Body of pancreas (tissue), 4 donors: Measurements from ENCODE around the gene MRPS15. TPM values are rescaled to one million over a fixed set of nuclear protein-coding genes. Genes with fewer than 3 reads are reported as not detected.

ENCODE experiments used
- ATAC-seq: fragments of 150-250 bp; one replicate; pipeline ENCODE4 v1.9.1; 2016
- DNase-seq, 4 donors: peaks; one replicate each; pipeline ENCODE4 v3.0.0-alpha.2; 2019
- H3K27ac ChIP-seq, 4 donors: fragments of 200-600 bp; sonication (generic); 1 replicate in 3 of 4; 2 replicates in 1 of 4; pipeline versions ENCODE4 v1.5.1 to v1.6.1; 2016 to 2019; ENCODE audit warnings: mild to moderate bottlenecking in 1 of 4, mixed read lengths in 1 of 4, moderate library complexity in 1 of 4
- H3K27me3 ChIP-seq, 2 donors: fragments of 200-600 bp; sonication (generic); one replicate each; pipeline ENCODE4 v1.6.0; 2016; ENCODE audit warnings: mild to moderate bottlenecking in 1 of 2
- H3K36me3 ChIP-seq, 2 donors: fragments of 200-600 bp; sonication (generic); replicated peaks in 1 of 2; 2 replicates each; pipeline ENCODE4 v1.5.1; 2016; ENCODE audit warnings: low read depth in 2 of 2; ENCODE audit not compliant: insufficient read depth in 1 of 2
- H3K4me1 ChIP-seq: fragments of 200-600 bp; sonication (generic); one replicate; pipeline ENCODE4 v1.6.0; 2016
- H3K4me3 ChIP-seq, 2 donors: fragments of 200-600 bp; sonication (generic); 1 replicate in 1 of 2; 2 replicates in 1 of 2; pipeline ENCODE4 v1.5.1; 2016 to 2019
- H3K9me3 ChIP-seq, 3 donors: fragments of 200-600 bp; sonication (generic); 1 replicate in 2 of 3; 2 replicates in 1 of 3; pipeline ENCODE4 v1.5.1; 2016
- CTCF ChIP-seq, 7 experiments: fragments of 450-650 bp in 4 of 7; fragments of 200-600 bp in 3 of 7; sonication (generic) in 3 of 7; IDR thresholded peaks; one replicate each; pipeline ENCODE4 v1.5.1; 2016 to 2019; ENCODE audit warnings: antibody characterized with exemption in 7 of 7
- POLR2A ChIP-seq, 3 donors: fragments of 450-650 bp; IDR thresholded peaks; one replicate each; pipeline ENCODE4 v1.6.1; 2016; ENCODE audit warnings: antibody characterized with exemption in 3 of 3, mild to moderate bottlenecking in 2 of 3
- WGBS, 2 donors: methylation state at CpG; one replicate each; pipeline ENCODE4 v1.1.5; 2017; 5-methylcytosine and 5-hydroxymethylcytosine counted together
- intact Hi-C: fragments of 100-400 bp; cut with DNase I; formaldehyde crosslinking; loops from one replicate; pipeline ENCODE4 v1.15.1; 2023
- total RNA-seq, 2 donors: library from RNA; depleted of rRNA; stranded (reverse); fragments of >200 nt; gene quantifications; one replicate each; pipeline ENCODE4 v1.1.0, GENCODE V29; 2016

Gene MRPS15
- total RNA-seq, 2 donors from 2014 or later = 24.4 to 31.1 TPM

GRCh38 chr1:36438715-36439114 lies 25.5 kb downstream of the MRPS15 start:
- Histone ChIP-seq H3K27me3 (no peaks in the 10 kb centered on the region), H3K9me3 (no peaks in the 10 kb centered on the region), H3K4me3 (no peak overlapping the region), H3K27ac (no peak overlapping the region), H3K36me3 (no peaks in the 10 kb centered on the region), H3K4me1 (no peaks in the 10 kb centered on the region)
- DNase-seq (no peak), ATAC-seq (no peak)
- intact Hi-C loops = no loop called here
- WGBS, 2 donors = 72 to 88% methylated on average over 4 of the region's 4 CpGs
- no peak for TF ChIP-seq POLR2A (IDR thresholded peaks at IDR 0.05)
- TF ChIP-seq CTCF (IDR thresholded peaks at IDR 0.05) = no peak

- 41 to 63% methylated on average over 1 of the region's 1 CpG for WGBS, 2 donors
- H3K9me3 ChIP-seq = no peaks in the 10 kb centered on the region
- H3K4me3 ChIP-seq = no peak overlapping the region
- no peak overlapping the region for H3K27ac ChIP-seq
- intact Hi-C loops = no loop called here
- no peaks in the 10 kb centered on the region for H3K36me3 ChIP-seq
- peaks cover 13% of the 10 kb centered on the region for H3K4me1 ChIP-seq
- no peak for DNase-seq
- ATAC-seq = no peak
- no peaks in the 10 kb centered on the region for H3K27me3 ChIP-seq
- TF ChIP-seq CTCF (IDR thresholded peaks at IDR 0.05) (no peak), POLR2A (IDR thresholded peaks at IDR 0.05) (no peak)
These were observed 27.4 kb downstream of the MRPS15 start for GRCh38 chr1:36436821-36437220.

GRCh38 chr1:36433102-36433501 lies 31.1 kb downstream of the MRPS15 start:
- DNase-seq (no peak), ATAC-seq (no peak)
- no peak overlapping the region for H3K4me3 ChIP-seq
- TF ChIP-seq CTCF (IDR thresholded peaks at IDR 0.05) (no peak), POLR2A (IDR thresholded peaks at IDR 0.05) (no peak)
- intact Hi-C loops = no loop called here
- no peaks in the 10 kb centered on the region for H3K36me3 ChIP-seq
- peak overlapping the region; percentile 2 to 23 (median 8) for H3K27ac ChIP-seq
- WGBS, 2 donors = 15 to 43% methylated on average over 1 of the region's 1 CpG
- peaks cover 13% of the 10 kb centered on the region for H3K4me1 ChIP-seq
- H3K9me3 ChIP-seq = no peaks in the 10 kb centered on the region
- no peaks in the 10 kb centered on the region for H3K27me3 ChIP-seq

GRCh38 chr1:36432616-36433015 lies 31.6 kb downstream of the MRPS15 start:
- ATAC-seq (peak; percentile 84), DNase-seq (peak; percentile 29 to 59 (median 43))
- Histone ChIP-seq H3K4me3 (no peak overlapping the region), H3K36me3 (no peaks in the 10 kb centered on the region), H3K27me3 (no peaks in the 10 kb centered on the region), H3K27ac (peak overlapping the region; percentile 2 to 23 (median 8)), H3K4me1 (peaks cover 13% of the 10 kb centered on the region), H3K9me3 (no peaks in the 10 kb centered on the region)
- TF ChIP-seq POLR2A (IDR thresholded peaks at IDR 0.05) (no peak), CTCF (IDR thresholded peaks at IDR 0.05) (no peak)
- 18 to 24% methylated on average over 4 of the region's 4 CpGs for WGBS, 2 donors
- intact Hi-C loops = no loop called here

GRCh38 chr1:36425791-36426190 lies 38.4 kb downstream of the MRPS15 start:
- DNase-seq = no peak
- no peaks in the 10 kb centered on the region for H3K4me1 ChIP-seq
- no peak for TF ChIP-seq POLR2A (IDR thresholded peaks at IDR 0.05)
- no peaks in the 10 kb centered on the region for H3K36me3 ChIP-seq
- 71 to 76% methylated on average over 4 of the region's 4 CpGs for WGBS, 2 donors
- intact Hi-C loops = no loop called here
- H3K27me3 ChIP-seq = no peaks in the 10 kb centered on the region
- H3K4me3 ChIP-seq = no peak overlapping the region
- H3K27ac ChIP-seq = no peak overlapping the region
- no peak for ATAC-seq
- no peaks in the 10 kb centered on the region for H3K9me3 ChIP-seq
